GM12878 (cell line): ENCODE data around the gene WNT11. TPM values are rescaled to one million over a fixed set of nuclear protein-coding genes. Genes with fewer than 3 reads are reported as not detected.

Source experiments
- ATAC-seq: fragments of 200-7000 bp; cut with Tn5 transposase; 3 replicates; pipeline ENCODE4 v1.9.1; 2020; ENCODE audit warnings: mild to moderate bottlenecking, moderate library complexity
- BruUV-seq: library from RNA; stranded (reverse); fragments of 400-500 nt; replicated peaks from 2 replicates; lab custom pipeline; 2021; lab: Mats Ljungman, UMichigan
- CTCF ChIA-PET: fragments of 300-600 bp; sonication (Branson Sonifier 250); formaldehyde crosslinking; extraction: SDS; loops from one replicate; lab custom pipeline; 2021; ENCODE audit warnings: inconsistent platforms; lab: Yijun Ruan, JAX
- POLR2A ChIA-PET: fragments of 350-600 bp; formaldehyde crosslinking; extraction: SDS; loops from one replicate; lab custom pipeline; 2021; ENCODE audit warnings: inconsistent platforms; lab: Charles Lee
- RAD21 ChIA-PET: fragments of 300-600 bp; sonication (Branson Sonifier 250); formaldehyde crosslinking; loops from one replicate; lab custom pipeline; 2023; ENCODE audit warnings: antibody characterized with exemption; ENCODE audit not compliant: unreplicated experiment; lab: Charles Lee
- SMC1A ChIA-PET: fragments of 300-600 bp; sonication (Branson Sonifier 250); formaldehyde crosslinking; loops from one replicate; lab custom pipeline; 2023; ENCODE audit not compliant: unreplicated experiment, uncharacterized antibody; lab: Charles Lee
- DNase-seq: peaks from one replicate; pipeline ENCODE4 v3.0.0-alpha.2; 2011; ENCODE audit warnings: low read depth, low spot score
- FAIRE-seq: peaks from 3 replicates; lab custom pipeline; 2011; peaks lifted over from hg19 to GRCh38; lab: Jason Lieb, UNC
- H2AFZ ChIP-seq: 2 replicates; pipeline ENCODE4 v1.6.0; 2011; ENCODE audit warnings: low read depth, low read length, control low read depth; ENCODE audit not compliant: control insufficient read depth
- H3K27ac ChIP-seq: 2 replicates; pipeline ENCODE4 v1.5.1; 2011; ENCODE audit warnings: control low read depth; ENCODE audit not compliant: control insufficient read depth, insufficient read depth
- H3K27me3 ChIP-seq, 2 experiments: replicated peaks in 1 of 2; 2 replicates each; pipeline versions ENCODE4 v1.6.0 to v1.6.1; 2011; ENCODE audit warnings: low read length in 1 of 2; ENCODE audit not compliant: control insufficient read depth in 2 of 2, insufficient read depth in 2 of 2
- H3K36me3 ChIP-seq, 2 experiments: 2 replicates each; pipeline ENCODE4 v1.5.1; 2011; ENCODE audit warnings: low read length in 1 of 2; ENCODE audit not compliant: control insufficient read depth in 2 of 2, insufficient read depth in 2 of 2
- H3K4me1 ChIP-seq: 2 replicates; pipeline ENCODE4 v1.6.1; 2011; ENCODE audit warnings: mild to moderate bottlenecking, low read length, moderate library complexity, mixed read lengths; ENCODE audit not compliant: control insufficient read depth, insufficient read depth
- H3K4me2 ChIP-seq: 2 replicates; pipeline ENCODE4 v1.6.0; 2011; ENCODE audit warnings: control low read depth; ENCODE audit not compliant: control insufficient read depth, insufficient read depth
- H3K4me3 ChIP-seq: fragments of 200-600 bp; sonication (generic); 2 replicates; pipeline ENCODE4 v1.5.1; 2016
- H3K79me2 ChIP-seq: 2 replicates; pipeline ENCODE4 v1.6.0; 2011; ENCODE audit warnings: low read length; ENCODE audit not compliant: control insufficient read depth, insufficient read depth
- H3K9ac ChIP-seq: 2 replicates; pipeline ENCODE4 v1.8.0; 2011; ENCODE audit warnings: low read length, control low read depth, mixed read lengths; ENCODE audit not compliant: control insufficient read depth, insufficient read depth
- H3K9me3 ChIP-seq: replicated peaks from 3 replicates; pipeline ENCODE4 v1.5.1; 2011; ENCODE audit warnings: mild to moderate bottlenecking, low read length; ENCODE audit not compliant: control insufficient read depth, insufficient read depth
- H4K20me1 ChIP-seq: 2 replicates; pipeline ENCODE4 v1.6.0; 2011; ENCODE audit not compliant: control insufficient read depth, insufficient read depth
- ATF7 ChIP-seq: fragments of 450-650 bp; IDR thresholded peaks from 2 replicates; pipeline ENCODE4 v1.6.1; 2016; ENCODE audit warnings: low read depth, mild to moderate bottlenecking
- BCL3 ChIP-seq: IDR thresholded peaks from 2 replicates; pipeline ENCODE4 v1.6.1; 2011; ENCODE audit warnings: borderline replicate concordance, low read depth, mild to moderate bottlenecking, moderate library complexity, low read length; ENCODE audit not compliant: insufficient read depth, poor library complexity, severe bottlenecking
- CREB1 ChIP-seq: IDR thresholded peaks from 2 replicates; pipeline ENCODE4 v1.6.1; 2012; ENCODE audit warnings: low read depth, mild to moderate bottlenecking, inconsistent platforms
- E4F1 ChIP-seq: fragments of 450-650 bp; IDR thresholded peaks from 2 replicates; pipeline ENCODE4 v1.6.1; 2018; ENCODE audit warnings: borderline replicate concordance, mild to moderate bottlenecking; ENCODE audit not compliant: partially characterized antibody
- NFXL1 ChIP-seq: fragments of 450-650 bp; IDR thresholded peaks from 2 replicates; pipeline ENCODE4 v1.6.1; 2017; ENCODE audit warnings: antibody characterized with exemption, mild to moderate bottlenecking, borderline replicate concordance
- NR2F1 ChIP-seq: fragments of 450-650 bp; conservative IDR thresholded peaks from 2 replicates; pipeline ENCODE4 v1.6.1; 2017; ENCODE audit warnings: mild to moderate bottlenecking
- PBX3 ChIP-seq: IDR thresholded peaks from 2 replicates; pipeline ENCODE4 v1.6.1; 2011; ENCODE audit warnings: mild to moderate bottlenecking, low read depth, low read length, moderate library complexity; ENCODE audit not compliant: insufficient replicate concordance
- RFX5 ChIP-seq: IDR thresholded peaks from 2 replicates; pipeline ENCODE4 v1.6.1; 2011; ENCODE audit warnings: low read depth, low read length, improper control_type of control experiment
- SREBF2 ChIP-seq: IDR thresholded peaks from 2 replicates; pipeline ENCODE4 v1.6.1; 2012; ENCODE audit warnings: mild to moderate bottlenecking, low read length
- USF1 ChIP-seq: IDR thresholded peaks from 2 replicates; pipeline ENCODE4 v1.6.1; 2011; ENCODE audit warnings: borderline replicate concordance, low read depth, mild to moderate bottlenecking, moderate library complexity, mixed read lengths, low read length; ENCODE audit not compliant: insufficient read depth; ENCODE audit errors: extremely low read length
- ZNF622 ChIP-seq: fragments of 450-650 bp; IDR thresholded peaks from 2 replicates; pipeline ENCODE4 v1.6.1; 2017; ENCODE audit warnings: mild to moderate bottlenecking, inconsistent platforms
- ZSCAN29 ChIP-seq: fragments of 450-650 bp; IDR thresholded peaks from 2 replicates; pipeline ENCODE4 v1.6.1; 2017; ENCODE audit warnings: mild to moderate bottlenecking, moderate library complexity
- WGBS: methylation state at CpG from one replicate; pipeline ENCODE4 v1.1.6; 2016; ENCODE audit warnings: low lambda C conversion rate; ENCODE audit not compliant: insufficient replicate concordance, insufficient coverage; ENCODE audit errors: missing lambda C conversion rate; 5-methylcytosine and 5-hydroxymethylcytosine counted together
- in situ Hi-C: fragments of 300-500 bp; cut with MboI; formaldehyde crosslinking; loops from 9 replicates; pipeline ENCODE4 v1.14.3; 2018; ENCODE audit warnings: mixed read lengths
- intact Hi-C: fragments of 100-400 bp; cut with micrococcal nuclease; formaldehyde crosslinking; loops from one replicate; pipeline ENCODE4 v1.14.2; 2022; ENCODE audit not compliant: unreplicated experiment
- polyA plus RNA-seq, 11 experiments: library from polyadenylated mRNA; depleted of rRNA in 4 of 11; unstranded in 6 of 11; stranded (reverse) in 5 of 11; fragments of >200 nt; fragmentation: Nextera tagmentation in 4 of 11; fragmentation: Illumina TruSeq in 1 of 11; extraction: Ambion mirVana in 4 of 11; extraction: Trizol in 1 of 11; gene quantifications; 1 replicate in 1 of 11; 2 replicates in 10 of 11; pipeline versions ENCODE4 v1.2.1 to v1.2.3, GENCODE V29; 2011 to 2016; ENCODE audit warnings: inconsistent platforms in 2 of 11, missing spikeins in 2 of 11, low read depth in 1 of 11
- total RNA-seq, 4 experiments: library from RNA; depleted of rRNA in 3 of 4; stranded (reverse); fragments of >200 nt in 3 of 4; fragmentation: Illumina TruSeq in 1 of 4; extraction: Trizol in 1 of 4; gene quantifications; 2 replicates each; pipeline versions ENCODE4 v1.2.1 to v1.2.3, GENCODE V29; 2013 to 2021

WNT11 gene
- total and polyA plus RNA-seq, 10 of the 15 experiments (the other 5 are each of a cell fraction or from before 2014, with no cell fraction given), result 0.05 to 0.19 TPM; not detected in 8

- Histone ChIP-seq H3K79me2 (no peaks in the 10 kb centered on the region), H3K9me3 (no peaks in the 10 kb centered on the region), H3K4me3 (no peak overlapping the region), H3K27me3 (no peaks in the 10 kb centered on the region; a peak in 1 of 4 replicates), H3K36me3 (no peaks in the 10 kb centered on the region), H2AFZ (no peak overlapping the region), H3K4me2 (no peak overlapping the region), H4K20me1 (no peaks in the 10 kb centered on the region), H3K27ac (no peak overlapping the region), H3K4me1 (no peaks in the 10 kb centered on the region), H3K9ac (no peak overlapping the region)
- FAIRE-seq (no peak), DNase-seq (no peak), ATAC-seq (no peak)
- ChIA-PET POLR2A (no interaction called here), RAD21 (no interaction called here), CTCF (no interaction called here), SMC1A (no interaction called here)
- in situ Hi-C loops (no loop called here), intact Hi-C loops (no loop called here)
- 21% methylated on average over 3 of the region's 6 CpGs for WGBS
- no peak for TF ChIP-seq PBX3
- no peak for TF ChIP-seq CREB1
- TF ChIP-seq BCL3, result no peak
- no TSS peak for BruUV-seq
Observed at GRCh38 chr11:76189682-76190081, 16.6 kb downstream of the WNT11 start.

- in situ Hi-C loops (no loop called here), intact Hi-C loops (no loop called here)
- Histone ChIP-seq H3K36me3 (no peaks in the 10 kb centered on the region), H3K4me2 (no peak overlapping the region), H3K4me1 (no peaks in the 10 kb centered on the region), H3K9me3 (no peaks in the 10 kb centered on the region), H3K79me2 (no peaks in the 10 kb centered on the region), H3K27me3 (no peaks in the 10 kb centered on the region; a peak in 1 of 4 replicates), H4K20me1 (no peaks in the 10 kb centered on the region), H2AFZ (no peak overlapping the region), H3K9ac (no peak overlapping the region), H3K27ac (no peak overlapping the region), H3K4me3 (no peak overlapping the region)
- ChIA-PET SMC1A (no interaction called here), CTCF (no interaction called here), RAD21 (no interaction called here), POLR2A (no interaction called here)
- DNase-seq (no peak), FAIRE-seq (no peak), ATAC-seq (no peak)
- TF ChIP-seq ATF7, result no peak
- TF ChIP-seq ZSCAN29, result no peak
- TF ChIP-seq NFXL1, result no peak
- TF ChIP-seq ZNF622, result no peak
- TF ChIP-seq E4F1, result no peak
- TF ChIP-seq NR2F1, result no peak
- no peak for TF ChIP-seq SREBF2
- no peak for TF ChIP-seq RFX5
- TF ChIP-seq USF1, result no peak
- 67% methylated on average over 3 of the region's 4 CpGs for whole genome bisulfite sequencing
- no TSS peak for BruUV-seq
Observed at GRCh38 chr11:76188873-76189272, 17.4 kb downstream of the WNT11 start.
